AG08396 (cell line): ENCODE data around the gene RAVER2.
A peak's percentile ranks its signal among the peaks of the same experiment; 100 is the strongest.
"Not testable (repeated sequence)": the region's sequence is repeated elsewhere in the genome, so short reads cannot be mapped to it uniquely, and the experiment has no call there.

Experiments used
- DNase-seq: peaks from one replicate; pipeline ENCODE4 v3.0.0; 2012; ENCODE audit warnings: low spot score, mixed read lengths

Gene RAVER2

GRCh38 chr1:64744492-64745180 lies at the start of gene RAVER2:
Gene RAVER2 (plus strand): TSS chr1:64745075. CDS start chr1:64745173, 98 bp downstream.
- DNase-seq, result peak; percentile 79

- DNase-seq, result no peak
Observed at GRCh38 chr1:64696879-64697278, 48.0 kb upstream of the RAVER2 start.

GRCh38 chr1:64699327-64699726 lies 45.5 kb upstream of the RAVER2 start:
- DNase-seq, result no peak

GRCh38 chr1:64701071-64701470 lies 43.8 kb upstream of the RAVER2 start:
- DNase-seq, result no peak

DNA sequence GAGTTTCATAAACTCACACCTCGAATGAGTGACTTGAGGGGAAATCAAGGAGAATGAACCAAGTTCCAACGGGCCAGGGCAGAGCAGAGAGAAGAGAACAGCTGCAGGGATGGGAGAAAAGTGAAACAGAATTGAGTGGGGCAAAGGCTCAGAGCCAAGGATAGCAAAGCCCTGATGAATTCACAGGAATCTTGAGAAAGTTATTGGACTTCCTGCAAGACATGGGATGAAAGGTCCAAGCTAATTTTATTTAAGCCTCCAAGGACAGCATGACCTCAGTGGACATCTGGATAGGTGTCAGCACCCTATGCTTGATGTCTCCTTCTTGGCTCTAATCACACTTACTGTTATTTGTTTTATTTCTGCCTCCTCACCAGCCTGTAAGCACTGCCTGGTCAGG lies 43.0 kb upstream of the RAVER2 start:
- no peak for DNase-seq

GRCh38 chr1:64702670-64703069 lies 42.2 kb upstream of the RAVER2 start:
- not testable (repeated sequence) for DNase-seq

DNA sequence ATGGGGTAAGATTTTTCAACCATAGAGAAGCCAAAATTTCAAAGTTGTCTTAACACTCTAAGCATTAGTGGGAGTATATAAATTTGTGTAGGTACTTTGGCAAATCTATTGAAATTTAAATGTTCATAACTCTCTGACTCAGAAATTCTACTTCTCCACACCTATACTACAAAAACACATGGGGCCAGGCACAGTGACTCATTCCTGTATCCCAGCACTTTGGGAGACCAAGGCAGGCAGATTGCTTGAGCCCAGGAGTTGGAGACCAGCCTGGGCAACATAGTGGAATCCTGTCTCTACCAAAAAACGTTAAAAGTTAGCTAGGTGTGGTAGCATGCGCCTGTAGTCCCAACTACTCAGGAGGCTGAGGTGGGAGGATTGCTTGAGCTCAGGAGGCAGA lies 41.3 kb upstream of the RAVER2 start:
- DNase-seq, result no peak

DNA sequence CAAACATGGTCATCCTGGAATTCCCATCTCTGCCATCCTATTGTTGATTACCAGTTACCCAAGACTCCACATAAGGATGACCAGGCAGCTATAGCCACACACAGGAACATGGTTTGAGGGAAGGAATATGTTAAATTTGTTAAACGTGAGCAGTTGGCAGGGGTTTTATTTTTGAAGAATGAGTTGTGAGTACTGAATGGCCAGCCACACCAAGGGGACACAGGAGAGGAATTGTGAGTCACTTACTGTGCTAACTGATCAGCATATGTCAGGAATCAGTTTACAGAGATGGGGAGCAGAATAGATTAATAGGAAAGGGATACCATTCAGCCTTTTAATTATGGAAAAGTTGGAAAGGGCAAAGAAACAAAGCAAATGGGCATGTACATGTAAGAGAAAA lies 39.3 kb upstream of the RAVER2 start:
- no peak for DNase-seq

GRCh38 chr1:64711266-64711665 lies 33.6 kb upstream of the RAVER2 start:
- DNase-seq, result no peak

DNA sequence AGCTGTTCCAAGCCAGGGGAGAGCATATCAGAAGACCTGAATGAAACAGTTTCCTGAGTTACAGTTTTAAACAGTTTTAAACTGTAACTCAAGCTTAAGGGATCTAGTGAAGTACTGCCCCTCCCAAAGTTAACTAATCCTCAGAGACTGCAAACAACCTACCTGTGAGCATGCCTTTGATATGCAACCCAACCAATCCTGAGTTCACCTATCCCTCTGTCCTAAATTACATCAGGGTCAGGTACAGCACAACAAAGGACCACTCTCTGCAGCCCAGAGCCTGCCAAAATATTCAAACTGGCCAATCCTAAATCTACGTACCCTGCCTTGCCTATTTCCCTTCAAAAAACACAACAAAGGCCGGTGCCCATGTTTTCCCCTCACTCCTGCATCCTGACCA lies 32.8 kb upstream of the RAVER2 start:
- DNase-seq, result no peak

DNA sequence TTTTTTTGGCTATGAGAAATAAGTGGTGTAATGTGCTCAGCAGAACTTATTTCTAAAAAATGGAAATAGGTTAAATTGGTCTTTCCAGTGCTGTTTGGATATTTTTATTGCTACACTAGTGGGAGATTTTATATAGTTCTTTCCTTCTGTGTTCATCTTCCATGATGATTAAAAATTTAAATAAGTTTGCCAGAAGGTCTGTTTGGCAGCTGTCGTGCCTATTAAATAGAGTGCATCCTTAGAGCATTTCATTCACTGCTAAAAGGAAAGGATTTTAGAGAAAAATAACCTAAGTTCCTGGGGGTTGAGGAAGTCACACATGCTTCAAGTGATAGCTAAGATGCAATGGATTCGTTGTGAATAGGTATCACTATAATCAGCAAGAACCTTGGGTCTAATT lies 29.7 kb upstream of the RAVER2 start:
- DNase-seq, result no peak

- no peak for DNase-seq
Observed at GRCh38 chr1:64721135-64721534, 23.7 kb upstream of the RAVER2 start.

GRCh38 chr1:64721576-64722145 lies 23.2 kb upstream of the RAVER2 start:
- no peak for DNase-seq

- DNase-seq, result no peak
Observed at GRCh38 chr1:64727861-64728260, 17.0 kb upstream of the RAVER2 start.

DNA sequence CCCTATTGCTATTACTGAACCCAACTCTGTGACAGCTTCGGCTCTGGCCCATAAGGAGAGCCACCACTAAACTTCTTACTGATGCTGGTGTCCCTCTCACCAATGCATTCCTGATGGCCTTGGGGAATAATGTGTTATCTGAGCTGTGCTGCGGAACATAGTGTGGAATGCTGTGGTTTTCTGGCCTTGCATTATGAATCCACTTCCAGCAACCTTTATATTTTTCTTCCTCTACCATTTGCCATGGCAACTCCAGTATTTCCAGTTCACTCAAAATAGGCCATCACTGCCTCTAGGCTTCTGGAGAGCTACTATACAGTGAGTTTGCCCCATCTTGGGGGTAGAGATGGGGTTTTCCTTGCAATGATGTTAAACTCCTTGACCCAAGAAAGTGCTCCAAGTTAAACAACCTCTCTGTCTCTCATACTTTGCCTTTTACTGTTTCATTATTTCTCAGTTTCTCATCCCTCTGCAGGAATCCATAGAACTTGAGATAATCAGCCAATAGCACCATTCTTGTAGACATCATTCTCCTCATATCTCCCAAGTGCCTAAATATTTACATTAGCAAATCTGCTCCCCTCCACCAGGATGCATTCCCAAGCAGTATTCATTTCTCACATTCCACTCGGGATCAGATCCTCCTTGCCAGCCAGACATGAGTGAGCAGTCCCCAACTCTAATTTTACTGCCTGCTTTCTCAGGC lies 11.1 kb upstream of the RAVER2 start:
- DNase-seq, result peak; percentile 8

DNA sequence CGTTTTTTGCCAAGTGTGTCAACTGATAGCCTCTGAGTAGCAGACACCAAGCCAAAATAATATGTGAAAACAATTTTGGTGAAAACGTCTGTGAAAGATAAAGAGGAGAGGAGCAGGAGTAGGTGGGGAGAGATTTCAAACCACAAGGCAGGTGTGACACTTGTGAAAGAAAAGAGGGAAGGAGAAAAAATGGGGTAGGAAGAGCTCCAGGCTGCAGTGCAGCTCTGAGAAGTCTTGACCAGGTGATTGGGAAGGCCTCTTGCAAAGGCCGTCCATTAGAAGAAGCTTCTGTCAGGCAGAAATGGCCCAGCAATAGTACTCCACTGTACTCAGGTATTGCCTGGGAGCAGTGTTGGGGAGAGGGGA lies 10.6 kb upstream of the RAVER2 start:
- no peak for DNase-seq

GRCh38 chr1:64740687-64741086 lies 4.2 kb upstream of the RAVER2 start:
- not testable (repeated sequence) for DNase-seq

DNA sequence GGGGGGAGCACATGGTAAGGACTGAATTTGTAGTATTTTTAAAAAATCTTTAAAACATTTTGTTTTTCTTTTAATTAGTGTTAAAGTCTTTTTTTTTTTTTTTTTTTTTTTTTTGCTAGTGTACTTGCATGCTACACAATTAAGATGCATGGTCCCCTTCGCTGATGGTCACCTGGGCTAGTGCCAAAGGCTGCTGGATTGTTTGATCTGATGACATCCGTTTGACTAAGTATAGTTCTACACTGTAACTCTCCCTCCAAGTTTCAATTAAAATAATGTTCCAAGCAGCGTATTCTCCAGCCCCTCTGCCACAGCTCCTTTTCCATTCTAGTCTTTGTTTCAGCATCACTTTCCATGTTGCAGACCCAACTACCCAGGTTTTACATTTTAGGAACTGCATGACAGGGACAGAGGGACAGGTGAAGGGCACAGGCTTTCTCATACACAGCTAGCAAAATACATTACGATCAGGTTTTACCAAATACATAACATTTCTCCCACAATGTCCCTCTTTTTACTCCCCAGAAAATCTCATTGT lies 852 bp upstream of the RAVER2 start:
- DNase-seq, result no peak

GRCh38 chr1:64745181-64745985 lies 508 bp downstream of the RAVER2 start:
- DNase-seq, result peak; percentile 18

DNA sequence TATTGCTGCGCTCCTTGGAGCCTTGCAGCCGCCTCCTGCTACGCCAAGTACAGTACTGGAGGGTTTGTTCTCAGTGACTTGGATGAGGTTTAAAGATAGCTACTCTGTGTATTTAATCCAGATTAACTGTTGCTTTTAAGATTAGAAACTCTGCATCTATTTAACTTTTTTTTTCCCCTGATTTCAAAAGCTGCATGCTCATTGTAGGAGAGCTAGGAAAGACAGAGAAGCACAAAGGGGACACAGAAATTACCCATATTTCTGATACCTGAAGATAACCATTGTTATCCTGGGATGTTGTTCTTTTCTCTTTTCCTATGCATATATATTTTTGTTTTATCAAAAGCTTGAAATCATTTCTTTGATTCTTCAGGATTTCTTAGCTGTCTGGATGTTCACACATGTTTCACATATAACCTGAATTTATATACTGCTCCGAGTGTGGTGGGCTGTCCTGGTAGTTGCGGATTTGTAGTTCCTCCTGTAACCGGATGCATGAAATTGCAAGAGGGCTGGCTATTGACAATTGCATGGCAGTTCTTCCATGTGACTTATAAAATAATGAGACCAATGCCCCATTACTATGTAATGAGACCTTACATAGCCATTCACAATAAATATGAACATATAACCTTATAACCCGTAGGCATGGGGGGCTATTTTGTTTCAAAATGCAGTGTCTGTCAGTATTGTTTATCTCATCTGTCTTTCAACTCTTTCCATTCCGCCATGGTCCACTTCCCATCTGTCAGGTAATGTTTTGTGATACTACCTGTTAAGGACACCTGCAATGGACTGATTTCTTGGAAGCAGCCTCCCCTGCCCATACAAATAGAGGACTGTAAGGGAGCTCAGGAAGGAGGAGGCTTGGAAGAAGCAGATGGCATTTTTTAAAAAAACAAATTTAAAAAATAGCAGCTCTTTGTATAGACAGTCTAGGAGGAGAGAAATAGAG lies 1.4 kb downstream of the RAVER2 start:
- DNase-seq, result no peak

DNA sequence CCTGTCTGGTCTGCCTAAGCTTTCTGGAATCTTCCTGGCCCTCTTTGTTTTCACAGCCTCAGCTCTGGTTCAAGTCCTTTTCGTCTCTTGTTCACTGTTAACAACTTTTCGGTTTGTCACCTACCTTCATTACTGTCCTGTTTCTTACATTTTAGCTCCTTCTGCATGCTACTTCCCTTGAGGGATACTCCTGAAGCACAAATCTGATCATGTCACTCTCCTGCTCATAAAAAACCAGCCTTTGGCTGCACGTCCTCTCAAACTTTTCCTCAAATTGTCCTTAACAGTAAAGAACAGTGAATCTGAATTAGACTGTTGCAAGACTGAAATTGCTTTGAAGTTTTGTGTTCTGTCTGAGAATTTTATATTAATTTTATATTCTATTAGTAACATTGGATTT lies 3.3 kb downstream of the RAVER2 start:
- DNase-seq, result no peak
